Inferior parietal cortex (tissue), 1 donor: Measurements from ENCODE around the gene MRPL19.
A peak's percentile ranks its signal among the peaks of the same experiment; 100 is the strongest.
"Not testable (repeated sequence)": the region's sequence is repeated elsewhere in the genome, so short reads cannot be mapped to it uniquely, and the experiment has no call there.

ENCODE experiments used
- DNase-seq: peaks from one replicate; pipeline ENCODE4 v3.0.0-alpha.2; 2016; ENCODE audit errors: extremely low spot score

Gene MRPL19

GRCh38 chr2:75667884-75668283 lies 21.3 kb downstream of the MRPL19 start:
- DNase-seq = no peak

- not testable (repeated sequence) for DNase-seq
Measured at GRCh38 chr2:75675423-75675822, 28.8 kb downstream of the MRPL19 start.

GRCh38 chr2:75675908-75676307 lies 29.3 kb downstream of the MRPL19 start:
- DNase-seq = no peak

- no peak for DNase-seq
Measured at GRCh38 chr2:75676464-75676863, 29.9 kb downstream of the MRPL19 start.

GRCh38 chr2:75679556-75679955 lies 33.0 kb downstream of the MRPL19 start:
- no peak for DNase-seq

- no peak for DNase-seq
Measured at GRCh38 chr2:75680402-75680801, 33.8 kb downstream of the MRPL19 start.

GRCh38 chr2:75683430-75683829 lies 36.8 kb downstream of the MRPL19 start:
- not testable (repeated sequence) for DNase-seq

- no peak for DNase-seq
Measured at GRCh38 chr2:75688196-75688595, 41.6 kb downstream of the MRPL19 start.

GRCh38 chr2:75698918-75699317 lies 52.3 kb downstream of the MRPL19 start:
- no peak for DNase-seq

GRCh38 chr2:75702593-75702992 lies 56.0 kb downstream of the MRPL19 start:
- no peak for DNase-seq

GRCh38 chr2:75703589-75704287 lies 57.2 kb downstream of the MRPL19 start:
- DNase-seq = no peak

GRCh38 chr2:75705921-75706320 lies 59.3 kb downstream of the MRPL19 start:
- no peak for DNase-seq

- no peak for DNase-seq
Measured at GRCh38 chr2:75707901-75708300, 61.3 kb downstream of the MRPL19 start.

- DNase-seq = no peak
Measured at GRCh38 chr2:75709297-75709696, 62.7 kb downstream of the MRPL19 start.

GRCh38 chr2:75710220-75710576 lies 63.6 kb downstream of the MRPL19 start:
- DNase-seq = peak; percentile 34

- peak; percentile 88 for DNase-seq
Measured at GRCh38 chr2:75710577-75711253, 64.1 kb downstream of the MRPL19 start, which contains the start of gene GCFC2. Gene GCFC2 (minus strand): TSS chr2:75710915. CDS start chr2:75710855, 60 bp downstream.

- not testable (repeated sequence) for DNase-seq
Measured at GRCh38 chr2:75711590-75711989, 65.0 kb downstream of the MRPL19 start.

- DNase-seq = peak; percentile 47
Measured at GRCh38 chr2:75716406-75716805, 69.8 kb downstream of the MRPL19 start.

GRCh38 chr2:75719616-75720015 lies 73.0 kb downstream of the MRPL19 start:
- no peak for DNase-seq

- DNase-seq = no peak
Measured at GRCh38 chr2:75720525-75720924, 73.9 kb downstream of the MRPL19 start.

- DNase-seq = no peak
Measured at GRCh38 chr2:75722687-75723086, 76.1 kb downstream of the MRPL19 start.

- no peak for DNase-seq
Measured at GRCh38 chr2:75728614-75729419, 82.2 kb downstream of the MRPL19 start.

GRCh38 chr2:75729861-75730260 lies 83.3 kb downstream of the MRPL19 start:
- DNase-seq = peak; percentile 75
